Adrenal gland (tissue), 5 donors: ENCODE measurements around the gene FRS2.
"Not testable (repeated sequence)": the region's sequence is repeated elsewhere in the genome, so short reads cannot be mapped to it uniquely, and the experiment has no call there.

Experiments
- CTCF ChIP-seq, 6 experiments: fragments of 450-650 bp in 4 of 6; fragments of 200-600 bp in 2 of 6; sonication (generic) in 1 of 6; IDR thresholded peaks; 1 replicate in 5 of 6; 2 replicates in 1 of 6; pipeline versions ENCODE4 v1.5.1 to v1.8.0; 2016 to 2021; ENCODE audit warnings: antibody characterized with exemption in 6 of 6, mild to moderate bottlenecking in 2 of 6, moderate library complexity in 1 of 6
- POLR2A ChIP-seq, 2 donors: fragments of 450-650 bp; IDR thresholded peaks; one replicate each; pipeline ENCODE4 v1.6.1; 2017; ENCODE audit warnings: antibody characterized with exemption in 2 of 2, mild to moderate bottlenecking in 2 of 2, moderate library complexity in 1 of 2
- donor health status: DM: no; HTN: no; CAD: no.

- not testable (repeated sequence) for TF ChIP-seq POLR2A, CTCF (IDR thresholded peaks at IDR 0.05)
Observed at GRCh38 chr12:69452598-69453132, 17.5 kb upstream of the FRS2 start.
